Body of pancreas (tissue), 4 donors: ENCODE results near the gene FAXC. TPM values are rescaled to one million over a fixed set of nuclear protein-coding genes. Genes with fewer than 3 reads are reported as not detected.

Source experiments
- ATAC-seq: fragments of 150-250 bp; one replicate; pipeline ENCODE4 v1.9.1; 2016
- DNase-seq, 4 donors: peaks; one replicate each; pipeline ENCODE4 v3.0.0-alpha.2; 2019
- H3K27ac ChIP-seq, 4 donors: fragments of 200-600 bp; sonication (generic); 1 replicate in 3 of 4; 2 replicates in 1 of 4; pipeline versions ENCODE4 v1.5.1 to v1.6.1; 2016 to 2019; ENCODE audit warnings: mild to moderate bottlenecking in 1 of 4, mixed read lengths in 1 of 4, moderate library complexity in 1 of 4
- H3K27me3 ChIP-seq, 2 donors: fragments of 200-600 bp; sonication (generic); one replicate each; pipeline ENCODE4 v1.6.0; 2016; ENCODE audit warnings: mild to moderate bottlenecking in 1 of 2
- H3K36me3 ChIP-seq, 2 donors: fragments of 200-600 bp; sonication (generic); replicated peaks in 1 of 2; 2 replicates each; pipeline ENCODE4 v1.5.1; 2016; ENCODE audit warnings: low read depth in 2 of 2; ENCODE audit not compliant: insufficient read depth in 1 of 2
- H3K4me1 ChIP-seq: fragments of 200-600 bp; sonication (generic); one replicate; pipeline ENCODE4 v1.6.0; 2016
- H3K4me3 ChIP-seq, 2 donors: fragments of 200-600 bp; sonication (generic); 1 replicate in 1 of 2; 2 replicates in 1 of 2; pipeline ENCODE4 v1.5.1; 2016 to 2019
- H3K9me3 ChIP-seq, 3 donors: fragments of 200-600 bp; sonication (generic); 1 replicate in 2 of 3; 2 replicates in 1 of 3; pipeline ENCODE4 v1.5.1; 2016
- CTCF ChIP-seq, 7 experiments: fragments of 450-650 bp in 4 of 7; fragments of 200-600 bp in 3 of 7; sonication (generic) in 3 of 7; IDR thresholded peaks; one replicate each; pipeline ENCODE4 v1.5.1; 2016 to 2019; ENCODE audit warnings: antibody characterized with exemption in 7 of 7
- POLR2A ChIP-seq, 3 donors: fragments of 450-650 bp; IDR thresholded peaks; one replicate each; pipeline ENCODE4 v1.6.1; 2016; ENCODE audit warnings: antibody characterized with exemption in 3 of 3, mild to moderate bottlenecking in 2 of 3
- WGBS, 2 donors: methylation state at CpG; one replicate each; pipeline ENCODE4 v1.1.5; 2017; 5-methylcytosine and 5-hydroxymethylcytosine counted together
- intact Hi-C: fragments of 100-400 bp; cut with DNase I; formaldehyde crosslinking; loops from one replicate; pipeline ENCODE4 v1.15.1; 2023
- total RNA-seq, 2 donors: library from RNA; depleted of rRNA; stranded (reverse); fragments of >200 nt; gene quantifications; one replicate each; pipeline ENCODE4 v1.1.0, GENCODE V29; 2016

Gene FAXC
- total RNA-seq, 2 donors from 2014 or later: 0.33 to 1.0 TPM

DNA sequence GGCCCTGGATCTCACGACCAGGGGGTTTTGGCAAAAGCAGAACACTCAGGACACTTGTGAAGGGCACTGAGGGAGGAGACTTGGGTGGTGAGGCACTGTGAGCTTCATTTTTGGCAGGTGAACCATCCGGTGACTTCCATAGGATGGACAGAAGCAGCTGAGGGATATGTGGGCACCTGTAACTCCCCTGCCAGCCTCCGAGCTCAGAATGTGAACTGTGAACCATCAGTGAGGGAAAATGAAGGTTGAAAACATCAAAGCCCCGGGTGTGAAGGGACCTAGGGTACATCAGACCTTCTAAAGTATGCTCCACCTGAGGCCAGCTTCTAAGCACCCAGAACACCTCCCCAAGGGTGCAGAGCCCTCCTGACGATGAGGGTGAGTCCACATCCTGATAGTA is 53.2 kb downstream of the FAXC start:
- WGBS, 2 donors: 76 to 81% methylated on average over 5 of the region's 5 CpGs
- no peaks in the 10 kb centered on the region for H3K4me1 ChIP-seq
- DNase-seq (no peak), ATAC-seq (no peak)
- H3K36me3 ChIP-seq: no peaks in the 10 kb centered on the region
- no peaks in the 10 kb centered on the region for H3K27me3 ChIP-seq
- no peak overlapping the region for H3K27ac ChIP-seq
- no peaks in the 10 kb centered on the region for H3K9me3 ChIP-seq
- H3K4me3 ChIP-seq: no peak overlapping the region
- no peak for TF ChIP-seq CTCF (IDR thresholded peaks at IDR 0.05)
- TF ChIP-seq POLR2A (IDR thresholded peaks at IDR 0.05): no peak
- intact Hi-C loops: no loop called here

DNA sequence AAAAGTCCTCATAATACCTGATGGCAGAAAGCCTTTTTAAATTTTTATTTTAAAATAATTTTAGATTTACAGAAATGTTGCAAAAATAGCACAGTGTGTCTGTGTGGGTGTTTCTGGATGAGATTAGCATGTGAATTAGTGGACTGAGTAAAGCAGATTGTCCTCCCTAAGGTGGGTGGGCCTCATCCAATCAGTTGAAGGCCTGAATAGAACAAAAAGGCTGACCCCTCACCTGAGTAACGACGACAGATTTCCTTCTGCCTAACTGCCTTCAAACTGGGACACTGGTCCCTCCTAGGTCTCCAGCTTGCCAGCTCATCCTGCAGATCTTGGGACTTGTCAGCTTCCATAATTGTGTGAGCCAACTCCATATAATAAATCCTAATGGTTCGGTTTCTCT is 54.2 kb downstream of the FAXC start:
- no peak for ATAC-seq
- DNase-seq: no peak
- intact Hi-C loops: no loop called here
- Histone ChIP-seq H3K4me3 (no peak overlapping the region), H3K36me3 (no peaks in the 10 kb centered on the region), H3K9me3 (no peaks in the 10 kb centered on the region), H3K4me1 (no peaks in the 10 kb centered on the region), H3K27me3 (no peaks in the 10 kb centered on the region), H3K27ac (no peak overlapping the region)
- 78 to 80% methylated on average over 3 of the region's 3 CpGs for WGBS, 2 donors
- TF ChIP-seq CTCF (IDR thresholded peaks at IDR 0.05): no peak
- no peak for TF ChIP-seq POLR2A (IDR thresholded peaks at IDR 0.05)

DNA sequence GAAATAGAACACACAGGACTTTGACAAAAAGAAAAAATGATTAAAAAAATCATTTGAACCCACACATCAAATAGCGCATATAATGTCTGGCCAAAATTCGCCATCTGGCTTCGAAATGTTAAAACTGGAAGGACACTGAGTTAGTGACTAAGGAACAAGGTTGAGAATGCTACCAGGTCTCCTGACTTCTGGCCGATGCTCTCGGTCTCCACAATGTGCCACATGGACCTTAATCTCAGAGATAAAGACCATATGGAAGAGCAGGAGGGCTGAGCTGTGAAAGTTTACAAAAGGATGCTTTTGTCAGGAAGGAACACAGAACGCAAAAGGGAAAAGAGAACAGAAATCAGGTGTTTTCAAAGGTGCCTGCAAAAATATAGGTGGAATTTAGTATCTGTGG is 54.7 kb downstream of the FAXC start:
- Histone ChIP-seq H3K27me3 (no peaks in the 10 kb centered on the region), H3K27ac (no peak overlapping the region), H3K9me3 (no peaks in the 10 kb centered on the region), H3K36me3 (no peaks in the 10 kb centered on the region), H3K4me3 (no peak overlapping the region), H3K4me1 (no peaks in the 10 kb centered on the region)
- 90 to 93% methylated on average over 6 of the region's 6 CpGs for WGBS, 2 donors
- DNase-seq: no peak
- no peak for ATAC-seq
- intact Hi-C loops: no loop called here
- TF ChIP-seq POLR2A (IDR thresholded peaks at IDR 0.05) (no peak), CTCF (IDR thresholded peaks at IDR 0.05) (no peak)

DNA sequence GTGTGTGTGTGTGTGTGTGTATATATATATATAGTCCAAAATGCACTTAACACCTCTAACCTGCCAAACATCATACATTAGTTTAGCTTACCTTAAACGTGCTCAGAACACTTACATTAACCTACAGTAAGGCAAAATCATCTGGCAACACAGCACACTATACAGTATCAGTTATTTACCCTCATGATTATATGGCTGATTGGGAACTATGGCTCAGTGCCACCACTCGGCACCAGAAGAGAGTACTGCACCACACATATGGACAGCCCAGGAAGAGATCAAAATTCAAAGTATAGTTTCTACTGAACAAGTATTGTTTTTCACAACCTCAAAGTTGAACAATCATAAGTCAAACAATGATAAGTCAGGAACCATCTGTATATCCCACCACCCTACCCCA is 59.8 kb downstream of the FAXC start:
- Histone ChIP-seq H3K36me3 (no peaks in the 10 kb centered on the region), H3K27me3 (no peaks in the 10 kb centered on the region), H3K4me1 (no peaks in the 10 kb centered on the region), H3K4me3 (no peak overlapping the region), H3K9me3 (no peaks in the 10 kb centered on the region), H3K27ac (no peak overlapping the region)
- intact Hi-C loops: no loop called here
- DNase-seq: no peak
- no peak for TF ChIP-seq POLR2A (IDR thresholded peaks at IDR 0.05)
- TF ChIP-seq CTCF (IDR thresholded peaks at IDR 0.05): no peak
- no peak for ATAC-seq
- WGBS, 2 donors: 47 to 76% methylated on average over 2 of the region's 2 CpGs

DNA sequence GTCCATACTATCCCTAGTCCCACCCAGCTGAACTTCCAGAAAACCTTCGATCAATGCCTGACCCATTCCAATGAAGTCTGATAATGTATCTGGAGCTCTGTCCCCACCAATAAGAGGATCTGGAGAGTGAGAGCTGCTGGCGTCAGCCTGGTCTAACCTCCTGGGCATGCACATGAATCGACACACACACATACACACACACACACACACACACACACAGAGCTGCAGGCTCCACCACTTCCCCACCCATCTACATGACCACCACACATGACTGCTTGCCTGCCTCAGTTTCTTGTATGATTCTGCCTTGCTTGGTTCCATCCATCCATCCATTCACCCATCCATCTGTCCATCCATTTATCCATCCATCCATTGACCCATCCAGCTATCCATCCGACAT is 60.8 kb downstream of the FAXC start:
- H3K9me3 ChIP-seq: no peaks in the 10 kb centered on the region
- no peaks in the 10 kb centered on the region for H3K4me1 ChIP-seq
- TF ChIP-seq POLR2A (IDR thresholded peaks at IDR 0.05) (no peak), CTCF (IDR thresholded peaks at IDR 0.05) (no peak)
- no peaks in the 10 kb centered on the region for H3K36me3 ChIP-seq
- ATAC-seq: no peak
- no peaks in the 10 kb centered on the region for H3K27me3 ChIP-seq
- intact Hi-C loops: no loop called here
- 83 to 86% methylated on average over 4 of the region's 4 CpGs for WGBS, 2 donors
- H3K27ac ChIP-seq: no peak overlapping the region
- DNase-seq: no peak
- no peak overlapping the region for H3K4me3 ChIP-seq
